Measurements from ENCODE around the gene MBIP. TPM values are rescaled to one million over a fixed set of nuclear protein-coding genes. Genes with fewer than 3 reads are reported as not detected.
"Not testable (repeated sequence)": the region's sequence is repeated elsewhere in the genome, so short reads cannot be mapped to it uniquely, and the experiment has no call there.

MBIP gene
- total RNA-seq, 1 experiment from 2014 or later, result 9.8 TPM

- ChIA-PET POLR2A (no interaction called here), CTCF (no interaction called here)
- Histone ChIP-seq H3K4me1 (ENCODE audit: control insufficient read depth, insufficient read depth, low read length) (no peaks in the 10 kb centered on the region), H3K9me3 (ENCODE audit: control insufficient read depth, insufficient read depth, low read depth, low read length) (no peaks in the 10 kb centered on the region), H3K4me3 (ENCODE audit: low read depth in 2 of 2, low read length in 2 of 2) (no peak overlapping the region), H3K27ac (ENCODE audit: low read length) (no peak overlapping the region), H3K27me3 (ENCODE audit: control insufficient read depth, insufficient read depth, low read length) (0 out of 2 replicates have a peak, but pooled peaks cover 2% of the 10 kb centered on the region), H3K36me3 (ENCODE audit: control insufficient read depth, insufficient read depth, low read length) (no peaks in the 10 kb centered on the region)
- intact Hi-C loops (cut with micrococcal nuclease; ENCODE audit: unreplicated experiment) (no loop called here), in situ Hi-C loops (cut with HindIII; ENCODE audit: low pct_unique_long_range_greater_than_20kb, low sequenced_read_pairs) (no loop called here)
- TF ChIP-seq REST (IDR thresholded peaks at IDR 0.05; ENCODE audit: insufficient read depth in 1 of 2, low read depth in 2 of 2, low read length in 1 of 2), result no peak
- TF ChIP-seq SIN3A (IDR thresholded peaks at IDR 0.05; ENCODE audit: borderline replicate concordance, insufficient read depth, low read depth, low read length), result no peak
- no peak for TF ChIP-seq POLR2AphosphoS5 (IDR thresholded peaks at IDR 0.05; ENCODE audit: low read depth, low read length)
- TF ChIP-seq TCF7L2 (IDR thresholded peaks at IDR 0.05; ENCODE audit: low read depth, low read length), result no peak
- TF ChIP-seq CTCF (IDR thresholded peaks at IDR 0.05), result no peak
- DNase-seq (ENCODE audit: low read depth, low spot score) (no peak), ATAC-seq (no peak)
- BruUV-seq (replicated peaks), result no TSS peak
Observed at GRCh38 chr14:36333119-36333518, 12.7 kb upstream of the MBIP start.

DNA sequence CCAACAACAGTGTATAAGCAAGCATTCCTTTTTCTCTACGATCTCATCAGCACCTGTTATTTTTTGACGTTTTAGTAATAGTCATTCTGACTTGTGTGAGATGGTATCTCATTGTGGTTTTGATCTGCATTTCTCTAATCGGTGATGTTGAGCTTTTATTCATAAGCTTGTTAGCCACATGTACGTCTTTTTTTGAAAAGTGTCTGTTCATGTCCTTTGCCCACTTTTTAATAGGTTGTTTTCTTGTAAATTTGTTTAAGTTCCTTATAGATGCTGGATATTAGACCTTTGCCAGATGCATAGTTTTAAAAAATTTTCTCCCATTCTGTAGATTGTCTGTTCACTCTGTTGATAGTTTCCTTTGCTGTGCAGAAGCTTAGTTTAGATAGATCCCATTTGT is 7.1 kb upstream of the MBIP start:
- ATAC-seq; intact Hi-C loops (cut with micrococcal nuclease; ENCODE audit: unreplicated experiment); CTCF ChIA-PET; POLR2A ChIA-PET; H3K9me3 ChIP-seq (ENCODE audit: control insufficient read depth, insufficient read depth, low read depth, low read length); in situ Hi-C loops (cut with HindIII; ENCODE audit: low pct_unique_long_range_greater_than_20kb, low sequenced_read_pairs); H3K36me3 ChIP-seq (ENCODE audit: control insufficient read depth, insufficient read depth, low read length); DNase-seq (ENCODE audit: low read depth, low spot score); H3K4me1 ChIP-seq (ENCODE audit: control insufficient read depth, insufficient read depth, low read length); BruUV-seq (replicated peaks); H3K4me3 ChIP-seq (ENCODE audit: low read depth in 2 of 2, low read length in 2 of 2); H3K27me3 ChIP-seq (ENCODE audit: control insufficient read depth, insufficient read depth, low read length); H3K27ac ChIP-seq (ENCODE audit: low read length): not testable (repeated sequence)

DNA sequence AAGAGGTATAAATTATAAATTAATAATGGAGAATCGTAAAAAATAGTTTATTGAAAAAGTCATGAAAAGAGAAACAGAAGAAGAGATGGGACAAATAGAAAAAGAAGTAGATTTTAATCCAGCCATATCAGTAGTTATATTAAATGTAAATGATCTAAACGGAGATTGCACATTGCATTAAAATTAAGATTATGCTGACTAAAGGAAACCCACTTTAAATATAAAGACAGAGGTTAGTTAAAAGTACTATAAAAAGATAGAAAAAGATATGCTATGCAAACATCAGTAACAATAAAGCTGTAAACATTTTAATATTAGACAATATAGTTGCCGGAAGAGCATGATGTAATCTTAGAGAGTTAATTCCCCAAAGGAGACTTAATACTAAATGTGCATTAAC is 5.4 kb upstream of the MBIP start:
- TF ChIP-seq TCF7L2 (IDR thresholded peaks at IDR 0.05; ENCODE audit: low read depth, low read length) (no peak), POLR2AphosphoS5 (IDR thresholded peaks at IDR 0.05; ENCODE audit: low read depth, low read length) (no peak), CTCF (IDR thresholded peaks at IDR 0.05) (no peak), REST (IDR thresholded peaks at IDR 0.05; ENCODE audit: insufficient read depth in 1 of 2, low read depth in 2 of 2, low read length in 1 of 2) (no peak), SIN3A (IDR thresholded peaks at IDR 0.05; ENCODE audit: borderline replicate concordance, insufficient read depth, low read depth, low read length) (no peak)
- DNase-seq (ENCODE audit: low read depth, low spot score) (no peak), ATAC-seq (no peak)
- Histone ChIP-seq H3K27me3 (ENCODE audit: control insufficient read depth, insufficient read depth, low read length) (peaks cover 10% of the 10 kb centered on the region; the same call in 1 of the 2 replicates), H3K27ac (ENCODE audit: low read length) (no peak overlapping the region), H3K9me3 (ENCODE audit: control insufficient read depth, insufficient read depth, low read depth, low read length) (no peaks in the 10 kb centered on the region), H3K4me1 (ENCODE audit: control insufficient read depth, insufficient read depth, low read length) (no peaks in the 10 kb centered on the region), H3K36me3 (ENCODE audit: control insufficient read depth, insufficient read depth, low read length) (no peaks in the 10 kb centered on the region), H3K4me3 (ENCODE audit: low read depth in 2 of 2, low read length in 2 of 2) (no peak overlapping the region)
- POLR2A ChIA-PET, result no interaction called here
- BruUV-seq (replicated peaks), result no TSS peak
- intact Hi-C loops (cut with micrococcal nuclease; ENCODE audit: unreplicated experiment) (no loop called here), in situ Hi-C loops (cut with HindIII; ENCODE audit: low pct_unique_long_range_greater_than_20kb, low sequenced_read_pairs) (no loop called here)
- CTCF ChIA-PET, result no interaction called here
